Nephron (organoid): Measurements from ENCODE around the gene RNF215.

Experiments
- H3K27ac Mint-ChIP-seq, 3 experiments: 2 replicates each; pipeline ENCODE4 v1.8.0; 2020; ENCODE audit warnings: mixed read lengths in 3 of 3, mild to moderate bottlenecking in 2 of 3, moderate library complexity in 1 of 3
- H3K27me3 Mint-ChIP-seq: 2 replicates; pipeline ENCODE4 v1.8.0; 2021; ENCODE audit warnings: low read depth, mild to moderate bottlenecking, moderate library complexity, mixed read lengths
- H3K36me3 Mint-ChIP-seq: 2 replicates; pipeline ENCODE4 v1.8.0; 2020; ENCODE audit warnings: low read depth, mixed read lengths
- H3K4me1 Mint-ChIP-seq: 2 replicates; pipeline ENCODE4 v1.8.0; 2020; ENCODE audit warnings: mixed read lengths
- H3K4me3 Mint-ChIP-seq, 3 experiments: 2 replicates each; pipeline ENCODE4 v1.8.0; 2020; ENCODE audit warnings: mild to moderate bottlenecking in 3 of 3, mixed read lengths in 3 of 3, moderate library complexity in 2 of 3
- H3K9me3 Mint-ChIP-seq: 2 replicates; pipeline ENCODE4 v1.8.0; 2020; ENCODE audit warnings: mixed read lengths
- TF ChIP-seq, protein P1 (sequence below), 3 experiments: fragments of 200-600 bp; sonication (generic); IDR thresholded peaks; one replicate each; pipeline ENCODE4 v1.5.0; 2021; ENCODE audit warnings: antibody characterized with exemption in 3 of 3; ENCODE audit not compliant: unreplicated experiment in 3 of 3

RNF215 gene

DNA sequence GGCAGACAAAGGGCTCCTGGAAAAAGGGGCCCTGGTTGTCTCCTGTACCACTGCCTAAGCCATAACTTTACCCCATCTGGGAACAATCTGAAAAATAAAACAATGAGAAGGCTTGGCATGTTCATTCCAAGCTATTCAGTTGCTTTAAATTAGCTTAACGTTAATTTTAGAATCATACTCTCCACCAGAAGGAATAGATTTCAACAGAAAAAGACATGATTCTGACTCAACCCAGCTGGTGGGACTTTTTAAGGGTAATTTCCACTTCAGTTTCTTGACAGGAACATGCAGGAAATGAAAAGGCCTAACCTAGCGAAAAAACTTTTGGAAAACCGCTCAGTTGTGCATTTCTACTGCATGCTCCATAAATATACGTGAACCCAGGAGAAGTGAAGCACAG, 38.4 kb downstream of the RNF215 start:
- Mint-ChIP-seq H3K27ac (peak overlapping the region; percentile 48 to 87 (median 53)), H3K4me3 (no peak overlapping the region), H3K36me3 (peaks cover 75% of the 10 kb centered on the region), H3K4me1 (peaks cover 7% of the 10 kb centered on the region), H3K9me3 (no peaks in the 10 kb centered on the region), H3K27me3 (no peaks in the 10 kb centered on the region)
- TF ChIP-seq, protein P1, sequence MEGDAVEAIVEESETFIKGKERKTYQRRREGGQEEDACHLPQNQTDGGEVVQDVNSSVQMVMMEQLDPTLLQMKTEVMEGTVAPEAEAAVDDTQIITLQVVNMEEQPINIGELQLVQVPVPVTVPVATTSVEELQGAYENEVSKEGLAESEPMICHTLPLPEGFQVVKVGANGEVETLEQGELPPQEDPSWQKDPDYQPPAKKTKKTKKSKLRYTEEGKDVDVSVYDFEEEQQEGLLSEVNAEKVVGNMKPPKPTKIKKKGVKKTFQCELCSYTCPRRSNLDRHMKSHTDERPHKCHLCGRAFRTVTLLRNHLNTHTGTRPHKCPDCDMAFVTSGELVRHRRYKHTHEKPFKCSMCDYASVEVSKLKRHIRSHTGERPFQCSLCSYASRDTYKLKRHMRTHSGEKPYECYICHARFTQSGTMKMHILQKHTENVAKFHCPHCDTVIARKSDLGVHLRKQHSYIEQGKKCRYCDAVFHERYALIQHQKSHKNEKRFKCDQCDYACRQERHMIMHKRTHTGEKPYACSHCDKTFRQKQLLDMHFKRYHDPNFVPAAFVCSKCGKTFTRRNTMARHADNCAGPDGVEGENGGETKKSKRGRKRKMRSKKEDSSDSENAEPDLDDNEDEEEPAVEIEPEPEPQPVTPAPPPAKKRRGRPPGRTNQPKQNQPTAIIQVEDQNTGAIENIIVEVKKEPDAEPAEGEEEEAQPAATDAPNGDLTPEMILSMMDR (IDR thresholded peaks at IDR 0.05; ENCODE audit: unreplicated experiment in 3 of 3): no peak

DNA sequence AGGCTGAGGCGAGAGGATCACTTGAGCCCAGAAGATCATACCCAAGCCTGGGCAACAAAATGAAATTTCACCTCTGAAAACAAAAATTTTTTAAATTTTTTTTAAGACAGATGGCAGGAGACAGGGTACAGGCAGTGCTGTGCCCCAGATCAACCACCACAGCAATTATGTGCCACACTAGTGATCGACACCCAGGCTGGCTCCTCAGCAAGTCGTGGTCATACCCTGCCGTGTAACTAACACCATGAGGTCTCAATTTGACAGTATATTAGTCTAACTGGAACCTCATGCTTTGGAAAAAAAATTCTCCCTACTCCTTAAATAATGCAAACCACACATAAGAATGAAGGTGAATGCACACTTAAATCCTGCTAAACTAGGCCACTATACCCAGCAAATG, 38.8 kb downstream of the RNF215 start:
- TF ChIP-seq, protein P1 (IDR thresholded peaks at IDR 0.05; ENCODE audit: unreplicated experiment in 3 of 3): no peak
- Mint-ChIP-seq H3K4me1 (peaks cover 4% of the 10 kb centered on the region), H3K27ac (peak overlapping the region; percentile 48 to 87 (median 53)), H3K36me3 (peaks cover 76% of the 10 kb centered on the region), H3K4me3 (no peak overlapping the region), H3K9me3 (no peaks in the 10 kb centered on the region), H3K27me3 (no peaks in the 10 kb centered on the region)

DNA sequence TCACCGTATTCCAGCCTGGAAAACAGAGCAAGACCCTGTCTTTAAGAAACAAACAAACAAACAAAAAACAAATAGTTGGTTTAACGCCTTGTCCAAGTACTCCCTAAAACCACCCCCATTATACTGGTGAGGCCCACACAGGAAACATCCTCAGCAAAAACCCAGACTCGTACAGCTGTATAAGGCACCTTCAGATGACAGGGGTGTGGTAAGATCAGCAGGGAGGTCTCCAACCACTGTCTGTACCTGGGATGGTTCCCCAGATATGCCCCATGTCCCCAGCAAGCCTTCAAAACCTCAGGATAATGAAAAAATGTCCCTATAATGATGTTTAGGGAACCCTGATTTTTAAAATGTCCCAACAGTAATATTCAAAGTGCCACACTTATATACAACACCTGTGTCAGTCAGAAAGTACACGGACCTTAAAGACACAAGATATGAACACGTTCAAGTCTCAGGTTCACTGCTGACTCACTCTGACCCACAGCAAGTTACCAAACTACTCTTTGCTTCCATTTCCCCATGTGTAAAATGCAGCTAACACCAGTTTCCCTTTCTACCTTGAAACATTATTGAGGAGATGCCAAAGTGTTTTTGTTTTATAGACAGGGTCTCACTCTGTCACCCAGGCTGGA, 39.8 kb downstream of the RNF215 start:
- peaks cover 79% of the 10 kb centered on the region for H3K36me3 Mint-ChIP-seq
- H3K9me3 Mint-ChIP-seq: no peaks in the 10 kb centered on the region
- TF ChIP-seq, protein P1 (IDR thresholded peaks at IDR 0.05; ENCODE audit: unreplicated experiment in 3 of 3): no peak
- H3K27me3 Mint-ChIP-seq: no peaks in the 10 kb centered on the region
- peaks cover 4% of the 10 kb centered on the region for H3K4me1 Mint-ChIP-seq
- no peak overlapping the region for H3K4me3 Mint-ChIP-seq
- no peak overlapping the region for H3K27ac Mint-ChIP-seq

DNA sequence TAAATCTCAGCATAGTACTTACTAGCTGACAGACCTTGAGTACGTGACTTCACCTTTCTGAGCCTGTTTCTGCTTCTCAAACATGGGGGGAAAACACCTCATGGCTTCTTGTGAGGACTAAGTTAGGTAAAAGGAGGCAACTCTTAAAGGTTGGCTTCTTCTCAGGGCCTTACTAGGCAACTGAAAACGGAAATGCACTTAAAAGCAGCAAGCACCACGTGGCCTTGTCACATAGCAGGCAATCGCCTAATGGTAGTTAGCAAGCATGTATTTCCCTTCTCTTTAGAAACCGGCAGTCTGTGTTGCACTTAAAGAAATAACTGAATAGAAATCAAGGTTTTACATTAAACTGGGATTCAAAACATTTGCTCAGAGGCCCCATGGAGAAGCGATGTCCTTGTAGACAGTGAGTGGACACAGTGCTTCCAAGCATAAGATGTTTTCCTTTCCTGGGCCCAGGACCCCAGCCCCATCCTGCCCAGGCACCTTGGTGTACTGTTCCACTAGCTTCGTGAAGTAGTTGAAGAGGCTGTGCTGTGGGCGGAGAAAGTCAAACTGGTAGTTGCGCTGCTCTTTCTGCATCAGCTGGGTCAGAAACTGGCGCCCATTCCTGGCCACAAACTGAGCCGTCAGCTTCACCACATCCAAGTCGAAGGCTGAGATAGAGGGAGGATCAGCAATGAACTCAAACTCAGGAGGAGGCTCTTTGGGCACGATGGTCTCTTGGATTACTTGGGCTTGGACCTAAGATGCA, 42.6 kb downstream of the RNF215 start:
- H3K4me3 Mint-ChIP-seq: no peak overlapping the region
- H3K27me3 Mint-ChIP-seq: no peaks in the 10 kb centered on the region
- peaks cover 81% of the 10 kb centered on the region for H3K36me3 Mint-ChIP-seq
- TF ChIP-seq, protein P1 (IDR thresholded peaks at IDR 0.05; ENCODE audit: unreplicated experiment in 3 of 3): no peak
- no peaks in the 10 kb centered on the region for H3K9me3 Mint-ChIP-seq
- no peaks in the 10 kb centered on the region for H3K4me1 Mint-ChIP-seq
- H3K27ac Mint-ChIP-seq: no peak overlapping the region

GRCh38 chr22:30340911-30341685, 46.1 kb downstream of the RNF215 start:
- no peaks in the 10 kb centered on the region for H3K9me3 Mint-ChIP-seq
- TF ChIP-seq, protein P1 (IDR thresholded peaks at IDR 0.05; ENCODE audit: unreplicated experiment in 3 of 3): no peak
- no peaks in the 10 kb centered on the region for H3K4me1 Mint-ChIP-seq
- no peaks in the 10 kb centered on the region for H3K27me3 Mint-ChIP-seq
- no peak overlapping the region for H3K27ac Mint-ChIP-seq
- no peak overlapping the region for H3K4me3 Mint-ChIP-seq
- H3K36me3 Mint-ChIP-seq: peaks cover 94% of the 10 kb centered on the region
